Skin epidermis (tissue), 12 donors: ENCODE results near the gene TLCD3B.

Source experiments
- H3K27ac ChIP-seq, 21 experiments: fragments of 200-600 bp; sonication (generic) in 11 of 21; one replicate each; pipeline ENCODE4 v1.5.0; 2020; ENCODE audit warnings: mild to moderate bottlenecking in 3 of 21, inconsistent platforms in 2 of 21, moderate library complexity in 2 of 21
- H3K4me3 ChIP-seq, 7 experiments: fragments of 200-600 bp; sonication (generic) in 2 of 7; one replicate each; pipeline ENCODE4 v1.5.0; 2020; ENCODE audit warnings: inconsistent platforms in 2 of 7, mild to moderate bottlenecking in 2 of 7, moderate library complexity in 1 of 7

Gene TLCD3B

DNA sequence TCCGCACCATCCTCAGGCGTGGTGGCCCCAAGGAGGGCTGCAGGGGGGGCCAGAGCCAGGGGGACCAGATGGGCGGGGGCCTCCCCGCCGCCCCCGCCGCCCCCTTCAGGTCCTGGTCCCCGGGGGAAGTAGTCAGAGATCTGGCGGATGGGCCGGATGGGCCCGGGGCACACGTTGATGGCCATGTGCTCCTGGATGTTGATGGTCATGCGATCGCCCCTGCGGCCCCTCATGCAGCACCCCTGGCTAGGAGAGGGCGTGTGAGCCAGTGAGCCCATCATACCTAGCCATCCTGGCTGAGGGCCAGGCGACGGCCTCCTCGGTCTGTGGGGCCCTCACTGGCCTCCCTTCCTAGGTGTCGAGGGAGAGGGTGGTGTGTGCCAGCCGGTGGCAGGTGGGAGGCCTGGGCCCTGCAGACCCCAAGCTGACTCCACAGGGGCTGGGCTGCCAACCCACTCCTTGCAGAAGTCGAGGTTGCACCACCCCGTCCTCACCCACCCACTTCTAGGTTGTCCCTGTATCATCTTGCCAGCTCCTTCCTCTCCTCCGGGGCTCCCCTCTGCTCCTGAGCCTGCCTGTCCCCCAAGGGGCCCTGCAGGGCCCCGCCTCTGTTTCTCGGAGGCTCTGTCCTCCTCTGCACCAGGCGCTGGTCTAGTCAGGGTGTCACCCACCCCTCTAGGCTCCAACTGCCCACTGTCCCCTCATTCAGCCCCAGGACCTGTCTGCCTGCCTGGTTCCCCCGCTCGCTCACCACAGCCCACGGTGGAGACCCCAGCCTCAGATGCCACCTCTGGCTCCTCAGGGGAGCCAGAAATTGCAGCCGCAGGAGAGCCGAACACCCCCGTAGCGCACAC is 20.9 kb downstream of the TLCD3B start:
- peak overlapping the region; percentile 20 to 47 (median 27) for H3K4me3 ChIP-seq

DNA sequence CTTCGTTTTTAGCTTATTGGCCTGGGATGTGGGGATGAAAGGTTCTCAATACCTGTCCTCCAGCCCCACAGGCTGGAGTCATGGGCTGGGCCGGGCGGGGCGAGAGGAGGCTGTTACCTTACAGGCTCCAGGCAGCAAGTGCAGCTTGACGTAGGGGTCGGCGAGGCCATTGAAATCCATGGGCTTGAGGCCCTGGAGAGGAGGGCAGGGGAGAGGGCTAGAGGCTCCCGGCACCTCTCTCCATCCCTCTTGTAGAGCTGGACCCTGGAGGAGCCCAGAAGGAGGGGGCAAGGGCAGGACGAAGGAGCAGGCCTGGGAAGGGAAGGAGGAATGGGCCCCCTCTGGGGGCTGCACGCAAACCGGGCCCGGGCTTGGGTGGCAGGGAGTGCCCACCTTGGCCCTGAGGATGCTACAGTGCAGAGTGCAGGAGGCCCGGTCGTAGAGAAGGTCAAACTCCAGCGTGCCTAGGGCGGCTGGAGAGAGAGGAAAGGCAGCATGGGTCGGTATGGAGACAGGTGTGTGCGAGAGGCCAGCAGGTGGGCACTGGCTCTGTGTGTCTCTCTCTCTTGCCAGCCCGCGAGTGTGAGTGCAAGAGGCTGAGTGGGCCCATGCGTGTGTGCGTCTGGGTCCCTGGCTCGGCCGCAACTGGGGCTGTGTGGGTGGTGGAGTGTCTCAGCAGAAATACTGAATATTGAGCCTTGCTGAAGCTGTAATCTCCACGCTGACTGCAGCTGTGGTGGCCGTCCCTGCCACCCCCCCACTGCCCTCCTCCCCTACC is 21.8 kb downstream of the TLCD3B start:
- Histone ChIP-seq H3K4me3 (no peak overlapping the region), H3K27ac (no peak overlapping the region)

More for the DNA sequence above, 20.9 kb downstream of the TLCD3B start:
- no peak overlapping the region for H3K27ac ChIP-seq

DNA sequence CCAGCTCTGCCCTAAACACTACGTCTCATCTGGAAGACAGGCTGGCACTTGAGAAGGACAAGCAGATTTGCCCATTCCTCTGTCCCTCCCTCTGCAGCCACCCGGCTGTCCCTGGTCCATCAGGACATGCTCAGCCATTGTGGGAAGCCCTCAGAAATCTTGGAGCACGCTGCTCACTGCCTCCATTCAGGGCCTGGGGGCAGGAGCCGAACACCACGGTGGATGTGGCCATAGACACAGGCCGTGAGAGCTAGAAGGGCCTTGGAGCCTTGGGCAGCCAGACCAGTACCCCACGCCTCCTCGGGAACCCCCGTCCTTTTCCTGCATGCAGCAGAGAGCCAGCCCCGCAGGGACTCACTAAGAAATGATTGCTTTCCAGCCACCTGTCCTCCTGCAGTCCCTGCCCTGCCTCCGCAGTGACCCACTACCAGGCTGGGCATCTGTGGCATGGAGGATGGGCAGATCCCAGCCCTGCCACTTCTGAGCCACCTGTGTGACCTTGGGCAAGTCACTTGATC is 23.6 kb downstream of the TLCD3B start:
- no peak overlapping the region for H3K4me3 ChIP-seq
- H3K27ac ChIP-seq, result no peak overlapping the region

DNA sequence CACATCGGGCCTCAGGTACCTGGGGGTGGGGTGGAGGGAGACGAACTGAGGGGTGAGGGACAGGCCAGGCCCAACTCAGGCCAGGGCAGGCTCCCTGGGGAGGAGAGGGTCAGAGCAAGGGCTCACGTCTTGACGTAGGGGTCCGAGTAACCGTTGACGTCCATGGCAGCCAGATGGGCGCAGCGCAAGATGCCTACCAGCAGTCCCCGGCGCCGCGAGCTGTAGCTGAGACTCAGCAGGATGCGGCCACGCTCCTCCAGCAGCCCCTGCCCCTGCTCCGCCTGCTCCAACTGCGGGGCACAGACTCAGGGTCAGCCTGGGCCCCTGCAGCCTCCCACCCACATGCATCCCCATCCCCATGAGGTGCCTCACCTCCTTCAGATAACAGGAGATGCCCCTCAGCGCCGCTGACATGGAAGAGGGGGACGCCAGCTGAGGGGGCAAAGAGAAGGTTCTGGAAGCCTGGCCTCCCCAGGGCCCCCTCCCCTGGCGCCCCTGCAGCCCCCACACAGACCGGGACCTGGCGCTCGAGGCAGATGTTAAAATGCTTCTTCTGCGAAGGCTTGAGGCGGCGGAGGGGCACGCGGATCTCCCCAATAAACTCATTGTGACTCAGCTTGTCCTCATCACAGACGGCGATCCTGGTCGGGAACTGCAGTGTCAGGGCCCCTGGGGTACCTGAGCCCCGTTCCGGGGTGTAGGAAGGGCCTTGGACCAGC is 24.3 kb downstream of the TLCD3B start:
- no peak overlapping the region for H3K27ac ChIP-seq
- H3K4me3 ChIP-seq, result no peak overlapping the region

DNA sequence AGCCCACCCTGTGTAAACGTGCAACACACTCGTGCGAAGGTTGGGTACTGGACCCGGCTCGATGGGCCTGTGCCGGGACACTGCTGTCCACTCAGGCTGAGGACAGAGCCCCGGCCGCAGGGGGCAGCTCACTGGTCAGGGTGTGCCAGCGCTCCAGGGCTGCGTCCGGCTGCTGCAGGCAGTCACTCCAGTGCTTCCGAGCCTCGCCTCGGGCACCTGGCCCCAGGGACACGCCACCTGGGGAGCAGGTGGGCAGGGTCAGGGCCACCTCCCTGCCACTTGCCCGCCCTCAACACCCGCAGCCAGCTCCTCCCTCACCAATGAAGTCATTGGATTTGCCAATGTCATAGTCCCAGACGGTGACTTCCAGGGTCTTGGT is 25.0 kb downstream of the TLCD3B start:
- Histone ChIP-seq H3K27ac (no peak overlapping the region), H3K4me3 (no peak overlapping the region)

DNA sequence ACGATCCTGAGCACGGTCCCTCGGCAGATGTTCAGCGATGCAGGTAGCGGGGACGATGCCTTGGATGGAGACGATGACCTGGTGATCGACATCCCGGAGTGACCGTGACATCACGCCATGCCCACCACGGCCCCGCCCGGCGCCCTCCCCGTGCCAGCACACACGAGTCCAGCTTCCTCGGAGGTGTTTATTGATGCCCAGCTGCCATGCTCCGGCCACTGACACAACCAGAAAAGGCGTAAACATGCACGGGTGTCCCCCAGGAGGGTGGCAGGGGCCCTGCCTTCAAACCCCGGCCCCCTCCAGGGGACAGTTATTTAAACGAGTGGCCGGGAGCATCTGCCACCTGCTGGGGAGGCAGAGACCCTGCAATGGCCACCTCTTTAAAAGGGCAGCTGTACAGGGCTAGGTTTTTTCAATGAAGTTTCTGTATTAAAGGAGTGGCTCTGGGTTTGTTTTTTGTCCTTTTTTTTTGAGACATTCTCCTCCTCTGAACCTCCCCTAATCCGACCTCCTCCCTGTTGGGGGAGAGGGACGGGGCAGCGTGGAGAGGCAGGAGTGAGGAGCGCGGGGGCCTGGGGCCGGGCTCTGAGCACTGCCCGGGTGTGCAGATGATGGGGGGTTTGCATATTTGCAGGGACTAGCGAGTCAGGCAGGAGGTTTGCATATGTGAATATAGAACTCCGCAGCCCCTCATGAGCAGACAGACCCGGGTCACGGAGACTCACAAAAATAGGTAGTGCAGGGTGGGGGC is 25.6 kb downstream of the TLCD3B start:
- Histone ChIP-seq H3K4me3 (no peak overlapping the region), H3K27ac (no peak overlapping the region)

DNA sequence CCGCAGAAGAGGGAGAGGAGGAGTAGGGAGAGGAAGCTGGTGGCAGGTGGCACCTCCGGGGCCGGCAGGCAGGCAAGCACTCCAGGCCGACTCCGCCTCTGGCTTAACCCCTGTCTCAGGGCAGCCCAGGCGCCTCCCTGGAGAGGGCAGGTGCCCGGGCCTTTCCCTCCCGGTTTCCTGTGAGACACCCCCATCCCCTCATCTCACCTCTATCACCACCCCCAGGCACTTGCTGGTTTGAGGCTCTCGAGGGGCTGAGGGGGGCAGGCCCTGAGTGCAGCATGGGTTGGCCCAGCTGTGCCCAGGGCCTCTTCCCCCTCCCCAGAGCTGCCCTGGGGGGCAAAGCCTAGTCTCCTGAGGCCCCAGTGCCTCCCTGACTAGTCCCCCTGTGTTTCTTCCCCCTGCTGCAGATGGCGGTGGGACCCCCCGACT is 26.2 kb downstream of the TLCD3B start:
- Histone ChIP-seq H3K27ac (no peak overlapping the region), H3K4me3 (no peak overlapping the region)

DNA sequence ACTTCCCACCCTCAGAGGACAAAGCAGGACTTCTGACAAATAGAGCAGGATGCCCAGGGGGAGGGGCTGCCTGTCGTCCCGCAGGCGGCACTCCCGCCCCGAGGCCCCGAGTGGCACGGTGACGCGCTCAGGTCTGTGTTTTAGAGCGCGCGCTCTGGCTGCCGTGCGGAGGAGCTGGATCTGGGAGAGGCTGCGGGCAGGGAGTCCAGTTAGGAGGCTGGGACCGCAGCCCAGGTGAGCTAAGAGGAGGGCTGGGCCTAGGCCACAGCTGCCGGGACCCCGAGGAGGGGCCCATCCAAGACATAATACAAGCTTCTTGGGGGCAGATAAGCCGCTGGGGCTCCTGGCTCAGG is 26.7 kb downstream of the TLCD3B start:
- H3K4me3 ChIP-seq, result no peak overlapping the region

DNA sequence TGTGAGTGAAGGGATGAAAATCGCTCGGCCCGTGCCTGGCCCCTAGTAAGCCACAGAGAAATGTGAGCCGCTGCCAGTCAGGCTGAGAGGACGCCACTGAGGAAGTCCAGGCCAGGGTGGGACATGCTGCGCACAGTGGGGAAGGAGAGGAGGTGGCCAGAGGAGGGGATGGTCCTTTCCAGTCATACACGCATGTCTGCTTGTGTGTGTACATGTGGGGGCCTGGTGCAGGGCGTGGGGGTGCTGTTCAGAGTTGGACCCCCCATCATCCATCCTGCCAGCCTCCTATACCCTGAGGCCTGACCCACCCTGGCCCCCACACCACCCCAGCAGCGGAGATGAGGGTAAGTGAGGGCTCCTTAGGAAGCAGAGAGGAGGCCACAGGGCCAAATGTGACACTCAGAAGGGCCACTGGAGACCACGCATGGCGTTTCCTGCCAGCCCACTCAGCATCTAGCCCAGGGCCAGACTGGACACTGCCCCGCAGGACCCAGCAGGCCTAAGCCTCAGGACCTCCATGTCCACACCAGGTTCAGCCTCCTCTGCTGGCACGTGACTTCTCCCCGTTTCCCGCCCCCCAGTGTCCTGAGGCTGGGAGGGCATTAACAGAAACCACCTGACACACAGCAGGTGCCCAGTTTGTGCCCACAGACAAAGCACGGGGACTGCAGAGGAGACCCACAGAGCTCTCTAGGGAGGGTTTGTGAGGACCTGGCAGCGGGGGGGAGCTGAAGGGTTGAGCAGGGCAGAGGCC is 27.2 kb downstream of the TLCD3B start:
- Histone ChIP-seq H3K27ac (no peak overlapping the region), H3K4me3 (no peak overlapping the region)

More for the DNA sequence above, 26.7 kb downstream of the TLCD3B start:
- H3K27ac ChIP-seq, result no peak overlapping the region

DNA sequence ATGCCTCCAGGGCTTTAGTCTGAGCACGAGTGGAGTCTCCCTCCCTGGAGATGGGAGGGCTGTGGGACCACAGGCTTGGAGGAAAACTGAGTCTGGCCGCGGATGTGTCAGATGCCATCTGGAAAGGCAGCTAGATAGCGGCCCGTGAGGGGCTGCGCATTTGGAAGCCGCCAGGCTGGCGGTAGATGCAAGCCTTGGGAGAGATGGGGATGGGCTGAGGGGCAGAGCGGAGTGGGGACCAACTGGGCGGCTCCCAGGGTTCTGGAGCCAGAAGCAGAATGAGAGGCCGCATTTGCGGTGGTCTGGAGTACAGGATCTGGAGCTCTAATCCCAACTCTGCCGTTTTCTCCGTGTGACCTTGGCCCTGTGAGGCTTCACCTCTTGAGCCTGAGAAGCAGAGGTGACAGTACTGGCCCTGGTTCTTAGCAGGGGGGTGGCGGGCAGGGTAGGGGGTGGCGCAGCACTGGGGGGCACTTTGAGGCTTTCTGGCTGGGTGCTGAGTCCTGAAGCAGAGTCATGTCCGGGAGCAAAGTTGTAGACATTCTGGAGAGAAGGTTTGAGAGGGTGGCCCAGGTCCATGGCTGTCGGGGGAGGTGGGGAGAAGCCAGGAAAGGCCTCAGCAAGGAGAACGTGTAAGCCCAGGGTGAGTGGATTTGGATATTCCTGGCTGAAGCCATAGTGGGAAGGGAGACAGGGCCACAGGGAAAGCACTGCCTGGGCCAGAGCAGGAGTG is 28.3 kb downstream of the TLCD3B start:
- no peak overlapping the region for H3K27ac ChIP-seq
- H3K4me3 ChIP-seq, result no peak overlapping the region

DNA sequence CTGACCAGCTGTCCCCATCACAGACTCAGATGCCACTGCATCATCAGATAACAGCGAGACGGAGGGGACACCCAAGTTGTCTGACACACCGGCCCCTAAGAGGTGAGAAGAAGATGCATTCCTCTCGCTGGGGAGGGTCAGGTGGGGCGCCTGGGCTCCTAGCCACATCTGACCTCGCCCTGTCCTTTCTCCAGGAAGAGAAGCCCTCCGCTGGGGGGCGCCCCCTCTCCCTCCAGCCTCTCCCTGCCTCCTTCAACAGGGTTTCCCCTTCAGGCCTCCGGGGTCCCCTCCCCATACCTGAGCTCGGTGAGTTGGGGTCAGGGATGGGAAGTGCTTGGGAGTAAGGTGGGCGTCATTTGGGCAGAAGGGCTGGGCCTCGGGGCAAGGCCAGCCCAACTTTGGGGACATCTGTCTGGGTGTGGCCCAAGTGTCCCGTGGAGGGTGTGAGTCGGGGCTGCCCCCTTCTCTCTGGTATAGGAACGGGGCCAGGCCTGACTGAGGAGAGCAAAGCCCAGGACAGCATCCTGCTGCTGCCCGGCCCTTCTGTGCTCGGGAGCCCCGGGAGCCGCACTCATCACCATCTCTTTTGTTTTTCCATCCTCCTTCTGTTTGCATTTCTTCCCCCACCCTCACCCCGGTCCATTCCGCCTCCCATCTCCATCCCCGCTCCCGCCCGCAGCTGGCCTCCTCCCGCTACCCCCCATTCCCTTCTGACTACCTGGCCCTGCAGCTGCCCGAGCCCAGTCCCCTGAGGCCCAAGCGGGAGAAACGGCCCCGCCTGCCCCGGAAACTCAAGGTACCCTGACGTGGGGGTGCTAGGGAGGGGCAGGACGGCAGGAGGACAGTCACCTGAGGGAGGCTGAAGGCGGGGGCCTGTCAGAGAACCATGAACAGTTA is 30.1 kb downstream of the TLCD3B start:
- no peak overlapping the region for H3K27ac ChIP-seq
- no peak overlapping the region for H3K4me3 ChIP-seq

DNA sequence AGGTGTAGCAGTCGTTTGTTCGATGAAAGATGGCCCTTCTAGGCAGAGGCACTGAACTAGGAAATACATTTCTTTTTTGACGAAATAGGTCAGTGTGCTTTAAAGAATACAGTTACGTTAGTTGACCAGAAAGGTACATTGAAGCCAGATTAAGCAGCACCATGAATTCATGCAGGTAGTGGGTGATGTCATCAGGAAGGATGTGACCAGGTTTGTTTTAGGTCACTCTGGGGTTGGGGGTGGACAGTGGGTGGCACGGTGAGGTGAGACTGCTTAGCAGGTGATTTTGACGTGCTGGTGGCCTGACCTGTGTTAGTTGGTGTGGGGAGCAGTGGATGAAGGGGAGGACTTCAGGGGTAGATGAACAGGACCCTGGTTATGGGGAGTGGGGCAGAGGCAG is 31.5 kb downstream of the TLCD3B start:
- no peak overlapping the region for H3K4me3 ChIP-seq
- H3K27ac ChIP-seq, result no peak overlapping the region

DNA sequence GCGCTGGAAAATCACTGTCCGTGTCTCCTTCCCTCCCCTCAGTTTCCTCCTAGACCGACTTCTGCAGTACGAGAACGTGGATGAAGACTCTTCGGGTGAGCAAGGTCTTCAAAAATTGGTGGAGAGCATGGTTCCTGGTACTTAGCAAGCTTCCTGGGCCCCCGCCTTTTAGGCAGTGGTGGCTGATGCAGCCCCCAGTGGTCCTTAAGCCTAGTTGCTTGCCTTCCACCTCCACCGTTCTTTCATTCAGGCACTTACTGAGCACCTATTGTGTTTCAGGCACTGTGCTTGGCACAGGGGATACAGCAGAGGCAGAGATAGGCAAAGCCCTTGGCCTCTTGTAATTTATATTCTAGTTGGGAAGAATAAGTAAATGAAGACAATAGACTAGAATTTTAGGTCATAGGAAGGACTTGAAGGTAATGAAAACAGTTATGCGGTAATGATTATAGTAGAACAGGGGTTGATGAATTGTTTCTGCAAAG is 34.3 kb downstream of the TLCD3B start:
- Histone ChIP-seq H3K4me3 (peak overlapping the region; percentile 70 to 90 (median 80)), H3K27ac (peak overlapping the region in 18 of 21 experiments; percentile 85 to 98 (median 94))

DNA sequence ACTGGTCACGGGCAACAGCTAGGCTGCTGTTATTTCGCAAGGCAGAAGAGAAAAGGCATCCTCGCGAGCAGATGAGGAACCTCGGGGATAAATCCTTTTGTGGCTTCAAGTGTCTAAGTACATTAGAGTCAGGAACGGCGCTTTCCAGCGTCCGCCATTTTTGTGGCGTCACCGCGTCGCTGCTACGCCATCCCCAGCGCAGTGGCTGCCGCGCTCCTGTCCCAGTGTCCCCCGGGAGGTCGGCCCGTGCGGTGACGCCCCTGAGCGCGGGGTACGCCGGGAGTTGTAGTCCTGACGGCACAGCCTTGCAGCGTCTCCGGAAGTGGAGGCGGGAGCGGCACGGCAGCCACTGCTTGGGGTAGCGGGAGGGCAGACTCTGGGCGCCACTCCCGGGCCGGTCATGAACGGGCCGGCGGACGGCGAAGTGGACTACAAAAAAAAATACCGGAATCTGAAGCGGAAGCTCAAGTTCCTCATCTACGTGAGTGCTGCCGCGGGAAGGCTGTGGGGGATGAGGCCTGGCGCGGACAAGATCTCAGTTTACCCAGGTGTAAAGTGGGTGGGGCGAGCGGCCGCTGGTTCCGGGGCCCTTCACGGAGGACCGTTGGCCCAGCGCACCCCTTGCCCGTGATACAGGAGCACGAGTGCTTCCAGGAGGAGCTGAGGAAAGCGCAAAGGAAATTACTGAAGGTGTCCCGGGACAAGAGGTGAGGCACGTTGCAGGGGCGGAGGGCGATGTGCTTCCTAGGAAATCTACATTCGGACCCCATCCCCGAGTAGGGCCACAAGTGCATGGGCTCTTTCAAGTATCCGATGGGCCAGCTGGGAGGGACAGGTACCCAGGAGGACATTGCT is 34.9 kb downstream of the TLCD3B start, which contains the start of gene INO80E:
Gene INO80E, plus strand, starts transcription at position 331 of the 855 bp plus-strand sequence. Its CDS starts 70 bp downstream, at position 401.
- H3K27ac ChIP-seq, result peak within 1 kb of the TSS; percentile 70 to 98 (median 94)
- H3K4me3 ChIP-seq, result peak within 1 kb of the TSS; percentile 70 to 90 (median 80)

DNA sequence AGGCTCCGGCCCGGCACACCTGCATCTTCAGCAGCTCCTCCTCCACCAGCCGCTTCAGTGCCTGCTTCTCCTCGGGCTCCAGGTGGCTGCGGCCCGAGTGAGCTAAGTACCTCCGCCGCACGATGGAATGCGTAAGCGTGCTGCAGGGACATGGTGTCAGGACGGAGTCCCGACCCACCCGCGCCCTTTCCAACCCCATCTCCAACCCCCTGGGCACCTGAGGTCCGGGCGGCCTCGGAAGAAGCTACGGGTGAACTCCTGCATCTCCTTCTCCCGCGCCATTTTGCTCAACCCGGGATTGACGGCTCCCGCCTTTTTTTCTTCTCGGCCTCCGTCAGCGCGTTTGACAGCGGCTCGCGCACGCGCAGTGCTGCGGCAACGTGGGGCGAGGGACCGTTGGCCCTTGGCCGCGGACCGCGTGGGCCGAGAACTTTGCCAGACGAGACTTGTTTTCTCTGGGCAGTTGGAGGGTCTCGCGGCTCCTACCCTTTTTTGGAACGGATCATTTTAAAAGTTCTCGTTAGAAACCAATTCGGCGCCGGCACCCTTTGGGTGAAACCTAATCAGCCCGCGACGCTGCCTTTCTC is 35.7 kb downstream of the TLCD3B start, which contains the start of gene HIRIP3:
Gene HIRIP3, minus strand, starts transcription at position 294 of the 587 bp plus-strand sequence. Its CDS starts 12 bp downstream, at position 282.
- Histone ChIP-seq H3K4me3 (peak within 1 kb of the TSS; percentile 70 to 90 (median 80)), H3K27ac (peak within 1 kb of the TSS; percentile 70 to 98 (median 94))
